Mucosa of descending colon (tissue), 3 donors: ENCODE data around the gene HORMAD2. TPM values are rescaled to one million over a fixed set of nuclear protein-coding genes. Genes with fewer than 3 reads are reported as not detected.
A peak's percentile ranks its signal among the peaks of the same experiment; 100 is the strongest.

Experiments used
- ATAC-seq: fragments of 200-7000 bp; cut with Tn5 transposase; one replicate; pipeline ENCODE4 v1.9.1; 2020; ENCODE audit warnings: mild to moderate bottlenecking, moderate library complexity
- DNase-seq, 3 donors: peaks; one replicate each; pipeline ENCODE4 v3.0.0-alpha.2; 2020
- H3K36me3 ChIP-seq: fragments of 200-600 bp; one replicate; pipeline ENCODE4 v1.8.0; 2021; ENCODE audit warnings: low read depth, mild to moderate bottlenecking
- H3K4me1 ChIP-seq: fragments of 200-600 bp; one replicate; pipeline ENCODE4 v1.8.0; 2021; ENCODE audit warnings: low read depth, mild to moderate bottlenecking
- H3K4me3 ChIP-seq: fragments of 200-600 bp; one replicate; pipeline ENCODE4 v1.8.0; 2021; ENCODE audit warnings: mild to moderate bottlenecking
- H3K9me3 ChIP-seq: fragments of 200-600 bp; one replicate; pipeline ENCODE4 v1.8.0; 2021; ENCODE audit warnings: mild to moderate bottlenecking
- intact Hi-C, 2 donors: fragments of 100-400 bp; cut with DNase I in 1 of 2; cut with micrococcal nuclease in 1 of 2; formaldehyde crosslinking; loops; one replicate each; pipeline versions ENCODE4 v1.11.0 to v1.11.1; 2022; cut with DNase I, micrococcal nuclease
- total RNA-seq, 3 donors: library from RNA; stranded (reverse); fragmentation: NEBNext Ultra II Directional in 2 of 3; extraction: Animal tissue kit (Norgen Biotek cat#: 25700) in 2 of 3; gene quantifications; one replicate each; pipeline versions ENCODE4 v1.2.1 to v1.2.4, GENCODE V29; 2021 to 2023
- TF ChIP-seq, protein P1 (sequence below): fragments of 200-600 bp; IDR thresholded peaks from one replicate; pipeline ENCODE4 v1.8.0; 2022; ENCODE audit warnings: antibody characterized with exemption, mild to moderate bottlenecking
- donor health status: DM: no; HTN: no; CAD: no; lungs with moderate emphysema.
- donor health status: DM: no; HTN: no; CAD: no.
- donor health status: DM: no; HTN: yes; CAD: no.

The HORMAD2 gene
- total RNA-seq, 3 donors from 2014 or later: not detected

DNA sequence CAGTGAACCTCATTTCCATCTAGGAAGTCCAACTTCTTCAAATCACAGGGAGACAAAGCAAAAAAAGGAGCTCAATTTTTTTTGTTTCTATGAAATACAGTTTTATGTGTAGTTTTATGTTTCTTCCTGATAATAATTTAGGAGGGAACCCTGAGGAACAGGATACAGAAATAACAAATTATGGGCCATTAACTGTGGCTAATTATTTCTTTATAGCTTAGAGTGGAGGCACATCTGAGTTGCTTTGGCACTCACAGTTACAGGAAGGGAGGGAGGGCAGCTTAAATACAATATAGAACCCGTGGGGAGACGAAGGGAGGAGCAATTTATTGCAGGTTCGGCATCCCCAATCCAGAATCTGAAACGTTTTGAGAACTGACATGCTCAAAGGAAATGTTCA lies 37.1 kb upstream of the HORMAD2 start:
- H3K4me3 ChIP-seq: no peak overlapping the region
- no peak for DNase-seq
- H3K9me3 ChIP-seq: no peaks in the 10 kb centered on the region
- peaks cover under 1% of the 10 kb centered on the region for H3K36me3 ChIP-seq
- peaks cover 15% of the 10 kb centered on the region for H3K4me1 ChIP-seq
- ATAC-seq: no peak
- TF ChIP-seq, protein P1, sequence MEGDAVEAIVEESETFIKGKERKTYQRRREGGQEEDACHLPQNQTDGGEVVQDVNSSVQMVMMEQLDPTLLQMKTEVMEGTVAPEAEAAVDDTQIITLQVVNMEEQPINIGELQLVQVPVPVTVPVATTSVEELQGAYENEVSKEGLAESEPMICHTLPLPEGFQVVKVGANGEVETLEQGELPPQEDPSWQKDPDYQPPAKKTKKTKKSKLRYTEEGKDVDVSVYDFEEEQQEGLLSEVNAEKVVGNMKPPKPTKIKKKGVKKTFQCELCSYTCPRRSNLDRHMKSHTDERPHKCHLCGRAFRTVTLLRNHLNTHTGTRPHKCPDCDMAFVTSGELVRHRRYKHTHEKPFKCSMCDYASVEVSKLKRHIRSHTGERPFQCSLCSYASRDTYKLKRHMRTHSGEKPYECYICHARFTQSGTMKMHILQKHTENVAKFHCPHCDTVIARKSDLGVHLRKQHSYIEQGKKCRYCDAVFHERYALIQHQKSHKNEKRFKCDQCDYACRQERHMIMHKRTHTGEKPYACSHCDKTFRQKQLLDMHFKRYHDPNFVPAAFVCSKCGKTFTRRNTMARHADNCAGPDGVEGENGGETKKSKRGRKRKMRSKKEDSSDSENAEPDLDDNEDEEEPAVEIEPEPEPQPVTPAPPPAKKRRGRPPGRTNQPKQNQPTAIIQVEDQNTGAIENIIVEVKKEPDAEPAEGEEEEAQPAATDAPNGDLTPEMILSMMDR: no peak
- intact Hi-C loops: no loop called here

DNA sequence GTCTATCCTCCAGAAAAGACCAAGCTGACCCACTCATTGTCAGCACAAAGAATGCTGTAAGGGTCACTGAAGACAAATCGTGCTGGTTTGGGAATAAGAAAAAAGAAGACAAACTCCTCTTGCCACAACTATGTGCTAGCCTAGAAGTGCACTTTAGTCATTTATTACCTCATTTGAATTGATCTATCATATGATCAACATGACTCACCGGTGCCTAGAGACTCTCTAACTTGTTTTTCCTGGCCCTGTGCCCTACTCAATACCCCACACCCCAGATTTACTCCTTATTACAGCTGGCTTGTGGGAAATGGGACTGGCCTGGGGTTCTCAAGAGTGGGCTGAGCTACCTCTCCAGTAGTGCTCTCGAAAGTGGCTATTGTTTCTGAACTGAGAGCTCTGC lies 35.9 kb upstream of the HORMAD2 start:
- peak in 1 of 3 donors; percentile 76 for DNase-seq
- Histone ChIP-seq H3K4me3 (no peak overlapping the region), H3K36me3 (no peaks in the 10 kb centered on the region), H3K9me3 (no peaks in the 10 kb centered on the region), H3K4me1 (peaks cover 15% of the 10 kb centered on the region)
- intact Hi-C loops: no loop called here
- TF ChIP-seq, protein P1: no peak
- ATAC-seq: peak; percentile 90

DNA sequence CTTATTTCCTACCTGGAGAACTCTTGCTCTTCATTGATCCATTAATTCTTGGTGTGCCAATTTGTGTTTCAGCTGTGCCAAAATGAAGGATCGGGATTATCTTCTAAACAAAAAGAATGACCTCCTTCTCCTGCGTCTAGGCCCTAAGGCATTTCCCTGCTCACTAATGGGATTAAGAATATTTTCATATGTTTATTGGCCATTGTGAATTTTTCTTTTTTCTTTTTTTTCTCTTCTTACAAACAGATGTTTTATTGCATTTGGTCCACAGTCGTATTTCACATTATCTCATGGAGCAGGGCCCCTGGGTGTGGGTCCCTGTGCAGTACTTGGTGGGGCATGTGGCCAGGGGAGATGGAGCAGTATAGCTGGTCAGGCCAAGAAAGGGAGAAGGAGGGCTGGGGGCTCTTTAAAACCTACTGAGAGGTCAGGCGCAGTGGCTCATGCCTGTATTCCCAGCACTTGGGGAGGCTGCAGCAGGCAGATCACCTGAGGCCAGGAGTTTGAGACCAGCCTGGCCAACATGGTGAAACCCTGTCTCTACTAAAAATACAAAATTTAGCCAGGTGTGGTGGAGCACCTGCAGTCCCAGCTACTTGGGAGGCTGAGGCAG lies 35.3 kb upstream of the HORMAD2 start:
- TF ChIP-seq, protein P1: no peak
- peaks cover 15% of the 10 kb centered on the region for H3K4me1 ChIP-seq
- no peaks in the 10 kb centered on the region for H3K9me3 ChIP-seq
- no peak overlapping the region for H3K4me3 ChIP-seq
- ATAC-seq (no peak), DNase-seq (no peak)
- intact Hi-C loops: no loop called here
- H3K36me3 ChIP-seq: no peaks in the 10 kb centered on the region

DNA sequence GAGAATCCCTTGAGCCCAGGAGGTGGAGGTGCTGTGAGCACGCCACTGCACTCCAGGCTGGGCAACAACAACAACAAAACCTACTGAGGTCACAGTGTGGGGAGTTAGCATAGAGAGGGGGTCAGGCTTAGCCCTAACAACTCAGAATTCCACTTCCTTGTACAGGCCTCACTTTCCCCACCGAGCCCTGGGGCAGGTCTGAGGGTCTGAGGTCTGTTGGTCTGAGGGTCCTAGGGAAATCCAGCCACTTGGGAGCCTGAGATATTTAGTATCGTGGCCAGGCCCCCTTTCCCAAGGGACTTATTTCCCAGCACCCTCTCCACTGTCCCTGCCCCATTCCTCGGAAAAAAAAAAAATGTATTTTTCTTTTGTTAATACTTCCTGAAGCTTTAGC lies 34.8 kb upstream of the HORMAD2 start:
- TF ChIP-seq, protein P1: no peak
- DNase-seq: no peak
- no peak for ATAC-seq
- no peaks in the 10 kb centered on the region for H3K9me3 ChIP-seq
- intact Hi-C loops: no loop called here
- no peaks in the 10 kb centered on the region for H3K36me3 ChIP-seq
- H3K4me3 ChIP-seq: no peak overlapping the region
- H3K4me1 ChIP-seq: peaks cover 15% of the 10 kb centered on the region

DNA sequence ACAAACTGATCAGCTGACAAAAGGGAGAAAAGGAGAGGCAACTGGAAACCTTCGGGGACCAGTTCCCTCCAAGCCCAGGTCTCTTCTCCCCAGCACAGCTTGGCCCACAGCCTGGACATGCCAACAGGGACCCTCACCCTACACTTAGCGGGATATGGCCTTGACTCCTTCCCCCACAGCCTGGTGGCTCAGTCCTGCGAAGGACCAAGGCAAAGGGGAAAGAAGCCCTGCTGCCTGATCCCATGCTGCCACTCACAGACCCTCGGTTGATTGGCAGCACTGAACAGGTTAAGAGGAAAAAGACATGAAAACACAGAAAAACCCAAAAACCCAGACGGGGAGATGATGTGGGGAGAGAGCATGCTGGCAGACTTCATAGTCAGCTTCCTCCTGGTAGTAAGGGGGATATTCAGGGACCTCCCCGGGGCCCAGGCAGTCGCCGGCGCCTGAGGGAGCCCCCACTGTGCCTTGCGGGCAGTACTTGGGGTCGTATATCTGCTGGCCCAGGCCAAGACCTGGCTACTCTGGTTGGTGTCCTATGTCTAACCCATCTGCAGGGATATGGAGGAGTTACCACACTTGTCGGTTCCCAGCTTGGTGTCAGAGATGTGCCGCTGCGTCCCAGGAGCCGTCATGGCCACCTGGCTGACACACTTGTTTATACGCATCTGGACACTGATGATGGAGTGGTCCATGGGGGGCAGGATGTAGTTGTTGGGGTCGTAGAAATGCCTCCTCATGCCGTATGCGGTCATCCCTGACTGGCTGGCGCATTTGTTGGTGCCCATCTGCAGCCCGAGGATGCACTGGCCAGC lies 34.2 kb upstream of the HORMAD2 start:
- intact Hi-C loops: no loop called here
- TF ChIP-seq, protein P1: no peak
- no peak for ATAC-seq
- Histone ChIP-seq H3K4me1 (peaks cover 15% of the 10 kb centered on the region), H3K9me3 (no peaks in the 10 kb centered on the region), H3K4me3 (no peak overlapping the region), H3K36me3 (no peaks in the 10 kb centered on the region)
- no peak for DNase-seq
